LoVo (cell line): ENCODE results near the gene DAP.
"Not testable (repeated sequence)": the region's sequence is repeated elsewhere in the genome, so short reads cannot be mapped to it uniquely, and the experiment has no call there.

Experiments used
- DNase-seq: peaks from one replicate; pipeline ENCODE4 v3.0.0-alpha.2; 2016; ENCODE audit warnings: low spot score

The DAP gene, protein sequence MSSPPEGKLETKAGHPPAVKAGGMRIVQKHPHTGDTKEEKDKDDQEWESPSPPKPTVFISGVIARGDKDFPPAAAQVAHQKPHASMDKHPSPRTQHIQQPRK

DNA sequence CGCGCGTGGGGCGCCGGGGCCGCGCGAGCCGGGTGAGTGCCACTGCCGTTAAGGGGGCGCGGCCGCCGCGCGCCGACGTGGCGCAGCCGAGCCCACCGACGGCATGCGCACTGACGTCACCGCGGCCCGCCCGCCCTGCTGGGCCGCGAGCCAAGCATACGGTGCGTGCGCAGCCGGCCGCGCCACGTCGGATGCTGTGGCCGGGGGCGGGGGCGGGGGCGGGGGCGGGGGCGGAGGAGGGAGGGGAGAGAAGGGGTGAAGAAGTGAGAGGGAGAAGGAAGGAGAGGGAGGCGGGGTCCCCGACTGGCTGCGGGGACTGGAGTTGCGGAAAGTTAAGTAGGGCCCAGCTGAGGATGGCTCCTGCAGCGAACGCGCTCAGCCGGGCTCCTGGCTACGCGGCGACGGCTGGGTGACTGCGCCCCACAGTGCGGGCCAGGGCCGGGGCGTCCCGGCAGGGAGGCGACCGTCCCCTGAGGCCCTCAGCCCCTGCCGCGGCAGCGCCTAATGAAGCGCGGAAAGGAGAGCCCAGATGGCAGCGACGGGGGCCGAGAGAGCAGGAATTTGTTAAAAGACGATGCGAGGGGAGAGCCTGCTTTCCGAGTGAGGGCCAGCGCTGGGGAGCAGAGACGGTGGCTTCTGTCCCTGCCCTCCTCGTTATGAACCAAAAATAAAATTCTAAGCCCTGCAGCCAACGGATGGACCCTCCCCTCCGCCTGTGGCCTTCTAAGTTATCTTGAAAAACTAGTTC, at the start of gene DAP:
Gene DAP (minus strand): TSS at position 50 of the 748 bp plus-strand sequence. CDS start 166 bp downstream, outside the sequence.
- DNase-seq, result peak; percentile 93

- no peak for DNase-seq
These were observed 47.6 kb upstream of the DAP start for GRCh38 chr5:10808347-10809226.

- no peak for DNase-seq
These were observed 41.1 kb upstream of the DAP start for GRCh38 chr5:10801931-10802666.

DNA sequence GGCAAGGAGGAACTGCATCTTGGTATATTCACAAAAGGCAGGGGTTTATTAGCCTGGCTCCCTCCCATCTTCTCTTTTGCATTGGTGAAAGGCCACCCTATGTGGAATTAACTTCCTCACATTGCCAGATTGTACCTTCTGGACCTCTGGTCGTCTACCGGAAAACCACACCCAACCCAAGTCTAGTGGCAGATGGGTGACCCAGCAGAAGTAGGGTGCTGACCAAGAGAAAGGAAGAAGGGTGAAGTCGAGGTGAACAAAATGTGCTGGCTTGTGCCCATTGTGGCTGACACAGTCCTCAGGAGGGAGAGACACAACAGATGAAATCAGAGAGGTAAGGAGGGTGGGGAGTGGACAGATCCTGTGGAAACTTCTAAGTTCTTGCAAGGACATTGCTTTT, 39.8 kb upstream of the DAP start:
- no peak for DNase-seq

GRCh38 chr5:10797261-10797660, 36.2 kb upstream of the DAP start:
- no peak for DNase-seq

DNA sequence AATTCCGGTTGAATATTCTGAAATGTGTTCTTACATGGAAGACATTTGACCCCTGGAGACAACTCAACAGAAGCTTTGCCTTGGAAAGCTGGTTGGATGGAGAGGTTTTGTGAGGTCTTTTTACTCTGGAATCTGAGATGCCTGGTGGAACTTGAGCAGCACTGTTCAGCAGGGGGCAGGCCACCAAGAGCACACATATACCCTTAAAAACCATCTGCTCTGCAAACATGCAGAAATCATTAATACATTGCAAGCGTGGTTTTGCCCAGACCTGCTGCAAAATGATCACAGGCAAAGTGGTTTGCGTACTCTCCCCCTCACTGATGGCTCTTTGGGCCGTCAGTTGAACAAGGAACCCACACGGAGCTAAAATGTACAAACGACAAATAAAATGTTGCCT, 32.8 kb upstream of the DAP start:
- DNase-seq, result no peak

GRCh38 chr5:10792336-10792735, 31.3 kb upstream of the DAP start:
- no peak for DNase-seq

DNA sequence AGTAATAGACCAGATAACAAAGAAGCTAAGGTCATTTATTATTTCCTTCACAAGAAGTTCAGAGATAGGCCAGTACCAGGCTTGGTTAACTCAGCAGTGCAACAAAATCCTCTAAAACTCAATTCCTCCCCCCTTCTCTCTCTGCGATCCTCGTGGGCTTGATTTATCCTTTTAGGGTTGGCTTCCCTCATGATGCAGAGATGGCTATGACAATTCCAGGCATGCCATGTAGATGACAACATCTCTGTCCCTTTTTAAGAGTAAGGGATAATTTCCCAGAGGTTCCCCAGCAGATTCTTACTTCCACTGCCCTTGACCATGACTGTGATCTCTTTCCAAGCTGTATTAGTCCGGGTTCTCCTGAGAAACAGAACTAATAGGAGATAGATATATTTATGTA, 28.7 kb upstream of the DAP start:
- DNase-seq, result no peak

DNA sequence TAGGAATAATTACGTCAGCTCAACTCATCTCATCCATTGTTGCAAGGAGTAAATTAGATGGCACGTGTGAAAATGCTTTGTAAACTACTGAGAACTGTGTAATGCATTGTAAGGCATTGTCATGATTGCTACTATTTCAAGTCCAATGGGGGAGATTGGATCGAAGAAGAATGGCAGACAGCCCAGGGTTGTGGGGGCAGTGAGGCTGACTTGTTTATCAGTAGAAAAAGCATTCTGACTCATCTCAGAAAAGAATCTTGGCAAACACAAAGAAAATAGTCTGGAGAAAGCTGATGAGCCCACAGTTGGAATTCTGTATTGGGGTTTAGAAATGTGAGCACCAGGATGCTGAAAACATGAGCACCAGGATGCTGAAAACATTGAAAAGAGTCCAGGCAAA, 28.0 kb upstream of the DAP start:
- no peak for DNase-seq

DNA sequence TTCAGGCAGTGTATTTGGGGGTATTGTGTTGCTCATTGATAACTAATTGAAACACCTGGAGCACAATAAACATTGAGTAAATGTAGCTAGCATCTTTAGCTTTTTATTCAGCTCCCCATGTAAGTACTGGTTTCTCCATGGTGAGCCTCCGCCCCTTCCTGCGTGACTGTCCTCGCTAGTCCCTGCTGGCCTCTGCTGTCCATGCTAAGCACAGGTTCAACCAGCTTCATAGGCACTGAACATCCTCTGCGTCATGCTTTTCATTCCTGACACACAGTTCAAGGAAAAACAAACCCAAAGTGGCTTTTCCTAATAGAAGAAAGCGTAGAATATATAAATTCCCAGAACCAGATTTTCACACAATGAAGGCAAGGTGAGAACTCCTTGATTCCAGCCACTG, 27.3 kb upstream of the DAP start:
- no peak for DNase-seq

GRCh38 chr5:10786835-10787234, 25.8 kb upstream of the DAP start:
- DNase-seq, result no peak

DNA sequence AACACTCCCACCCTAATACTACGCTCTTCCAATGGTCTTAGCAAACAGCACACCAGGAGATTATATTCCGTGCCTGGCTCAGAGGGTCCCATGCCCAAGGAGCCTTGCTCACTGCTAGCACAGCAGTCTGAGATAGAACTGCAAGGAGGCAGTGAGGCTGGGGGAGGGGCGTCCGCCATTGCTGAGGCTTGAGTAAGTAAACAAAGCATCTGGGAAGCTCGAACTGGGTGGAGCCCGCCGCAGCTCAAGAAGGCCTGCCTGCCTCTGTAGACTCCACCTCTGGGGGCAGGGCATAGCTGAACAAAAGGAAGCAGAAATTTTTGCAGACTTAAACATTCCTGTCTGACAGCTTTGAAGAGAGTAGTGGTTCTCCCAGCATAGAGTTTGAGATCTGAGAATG, 19.2 kb upstream of the DAP start:
- DNase-seq, result not testable (repeated sequence)

DNA sequence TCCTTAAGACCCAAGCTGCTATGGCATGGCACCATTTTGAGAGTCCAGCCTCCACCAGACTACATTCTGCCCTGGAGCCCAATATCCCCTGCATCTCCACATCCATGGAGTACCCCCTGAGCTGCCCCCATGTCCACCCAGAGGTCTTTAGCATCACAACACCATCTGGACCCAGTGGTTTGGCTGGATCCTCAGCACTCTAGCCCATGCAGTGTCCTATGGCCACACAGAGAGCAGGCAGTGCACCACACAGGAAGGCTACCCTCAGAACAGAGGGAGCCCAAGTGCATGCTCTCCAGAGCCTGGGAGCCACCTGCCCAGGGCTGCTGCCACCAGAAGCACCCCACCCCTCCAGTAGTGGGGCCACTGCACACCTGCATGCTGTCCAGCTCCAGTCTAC, 18.6 kb upstream of the DAP start:
- DNase-seq, result no peak

- no peak for DNase-seq
These were observed 17.3 kb upstream of the DAP start for GRCh38 chr5:10778179-10778910.

- no peak for DNase-seq
These were observed 14.6 kb upstream of the DAP start for GRCh38 chr5:10775646-10776045.

DNA sequence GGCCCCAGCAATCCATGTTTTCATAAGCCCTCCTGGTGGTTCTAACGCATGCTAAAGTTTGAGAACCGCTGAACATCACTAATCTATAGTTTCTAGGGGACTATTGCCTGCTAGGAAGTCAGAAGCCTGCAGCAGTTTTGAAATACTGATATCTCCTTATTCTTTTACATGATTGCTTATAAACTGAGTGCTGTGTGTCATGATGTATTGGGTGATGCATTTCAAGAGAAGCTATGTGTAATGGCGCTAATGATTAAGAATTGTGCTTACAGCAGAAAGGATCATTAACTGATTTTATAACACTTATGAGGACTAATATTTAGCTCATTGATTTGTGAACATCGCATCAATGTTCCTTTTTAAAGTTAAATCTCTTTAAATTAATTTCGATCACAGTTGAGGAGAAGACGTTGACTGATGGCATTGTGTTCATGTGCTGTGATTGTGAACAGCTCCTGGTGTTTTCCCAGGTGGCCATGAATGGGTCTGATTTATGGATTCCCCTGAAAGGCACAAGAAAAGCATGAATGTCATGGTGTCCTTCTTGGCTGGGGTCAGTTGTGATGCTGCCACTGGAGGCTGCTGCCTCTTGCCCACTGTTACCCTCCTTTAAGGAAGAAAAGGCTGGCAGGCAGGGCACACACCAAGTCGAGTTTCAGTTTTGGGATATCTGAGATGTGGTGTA, 12.0 kb upstream of the DAP start:
- no peak for DNase-seq

GRCh38 chr5:10768328-10768899, 7.4 kb upstream of the DAP start:
- no peak for DNase-seq

GRCh38 chr5:10762776-10763500, 1.9 kb upstream of the DAP start:
- DNase-seq, result no peak

GRCh38 chr5:10761933-10762775, 1.1 kb upstream of the DAP start:
- DNase-seq, result no peak
